HG03342 (cell line): ENCODE data around the gene DHX29.
A peak's percentile ranks its signal among the peaks of the same experiment; 100 is the strongest.
"Not testable (repeated sequence)": the region's sequence is repeated elsewhere in the genome, so short reads cannot be mapped to it uniquely, and the experiment has no call there.

Experiments
- ATAC-seq: cut with Tn5 transposase; IDR thresholded peaks from one replicate; pipeline ENCODE4 v1.9.1; 2021; ENCODE audit warnings: mild to moderate bottlenecking, moderate library complexity; ENCODE audit not compliant: unreplicated experiment

DHX29 gene

DNA sequence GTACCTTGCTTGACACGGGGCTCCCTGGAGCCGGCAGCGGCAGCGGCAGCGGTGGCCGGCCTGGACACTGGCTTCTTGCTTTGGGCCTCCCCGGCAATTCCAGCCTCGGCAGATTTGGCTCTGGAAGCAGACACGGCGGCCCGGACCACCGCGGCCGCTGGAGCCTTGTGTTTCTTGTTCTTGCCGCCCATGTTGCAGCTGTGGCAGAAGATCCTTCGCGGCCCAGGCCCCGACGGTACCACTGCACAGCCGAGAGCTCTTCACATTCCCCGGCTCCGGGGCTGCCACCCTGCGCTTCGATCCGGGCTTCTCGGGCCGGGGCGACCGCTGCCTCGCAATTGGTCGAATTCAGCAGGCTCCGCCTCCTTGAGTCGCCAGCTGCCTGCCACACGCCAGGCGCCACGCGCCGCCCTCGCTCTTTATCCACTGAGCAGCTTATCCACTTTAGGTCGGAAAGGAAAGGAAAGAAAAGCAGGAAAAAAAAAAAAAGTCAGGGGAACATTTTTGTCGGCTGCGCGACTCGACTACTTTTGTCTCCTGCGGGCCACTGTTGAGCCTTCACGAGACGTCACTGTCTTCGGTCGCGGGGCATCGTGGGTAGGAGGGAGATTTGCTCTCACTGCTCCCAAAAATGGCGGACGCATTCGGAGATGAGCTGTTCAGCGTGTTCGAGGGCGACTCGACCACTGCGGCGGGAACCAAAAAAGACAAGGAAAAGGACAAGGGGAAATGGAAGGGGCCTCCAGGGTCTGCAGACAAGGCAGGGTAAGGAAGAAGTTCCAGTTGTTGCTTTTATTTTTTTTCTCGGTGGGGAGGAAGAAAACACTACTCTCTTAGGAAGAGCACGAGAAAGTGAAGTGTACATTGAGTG, at the start of gene DHX29, which contains the start of gene MTREX:
DHX29 (minus strand) TSS at position 312 of the 871 bp plus-strand sequence; CDS start at position 191, 121 bp downstream.
MTREX (plus strand) TSS at position 607 of the 871 bp plus-strand sequence; CDS start at position 632, 25 bp downstream.
- peak; percentile 87 for ATAC-seq

GRCh38 chr5:55356896-55357295, 49.4 kb upstream of the DHX29 start:
- ATAC-seq = no peak

DNA sequence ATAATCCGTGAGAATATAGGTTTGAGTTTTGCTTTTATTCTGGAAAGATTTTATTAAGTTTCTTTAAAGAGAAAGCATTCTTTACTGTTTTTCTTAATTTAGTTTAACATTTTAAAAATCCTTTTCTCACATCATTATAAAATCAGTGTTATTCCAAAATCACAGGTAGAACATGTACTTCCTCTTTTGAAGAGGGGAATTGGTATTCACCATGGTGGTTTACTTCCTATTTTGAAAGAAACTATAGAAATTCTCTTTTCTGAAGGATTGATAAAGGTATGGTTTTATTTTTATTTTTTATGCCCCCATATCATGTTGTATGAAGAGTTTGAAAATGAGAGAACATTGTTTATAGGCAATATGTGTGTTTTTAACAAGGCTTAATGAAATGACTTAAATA, 43.3 kb upstream of the DHX29 start:
- no peak for ATAC-seq

DNA sequence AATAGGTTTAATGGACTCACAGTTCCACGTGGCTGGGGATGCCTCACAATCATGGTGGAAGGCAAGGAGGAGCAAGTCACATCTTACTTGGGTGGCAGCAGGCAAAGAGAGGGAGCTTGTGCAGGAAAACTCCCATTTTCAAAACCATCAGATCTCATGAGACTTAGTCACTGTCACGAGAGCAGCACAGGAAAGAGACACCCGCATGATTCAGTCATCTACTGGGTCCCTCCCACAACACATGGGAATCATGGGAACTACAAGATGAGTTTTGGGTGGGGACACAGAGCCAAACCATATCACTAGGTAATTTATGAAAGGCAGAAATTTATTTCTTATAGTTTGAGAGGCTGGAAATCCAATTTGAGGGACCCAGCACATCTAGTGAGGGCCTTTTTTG, 40.3 kb upstream of the DHX29 start:
- no peak for ATAC-seq

DNA sequence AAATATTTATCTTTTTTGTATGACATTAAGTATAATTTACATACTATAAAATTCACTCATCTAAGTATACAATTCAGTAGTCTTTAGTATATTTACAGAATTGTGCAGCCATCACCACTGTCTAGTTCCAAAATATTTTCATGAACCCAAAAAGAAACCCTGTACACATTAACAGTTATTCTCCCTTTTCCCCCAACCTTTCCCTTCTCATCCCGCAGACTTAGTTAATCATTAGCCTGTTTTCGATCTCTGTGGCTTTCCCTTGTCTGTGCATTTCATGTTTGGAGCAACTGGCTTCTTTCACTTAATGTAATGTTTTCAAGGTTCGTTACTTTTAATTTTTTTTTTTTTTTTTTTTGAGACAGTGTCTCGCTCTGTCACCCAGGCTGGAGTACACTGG, 37.8 kb upstream of the DHX29 start:
- no peak for ATAC-seq

GRCh38 chr5:55344392-55344992, 37.0 kb upstream of the DHX29 start:
- no peak for ATAC-seq

DNA sequence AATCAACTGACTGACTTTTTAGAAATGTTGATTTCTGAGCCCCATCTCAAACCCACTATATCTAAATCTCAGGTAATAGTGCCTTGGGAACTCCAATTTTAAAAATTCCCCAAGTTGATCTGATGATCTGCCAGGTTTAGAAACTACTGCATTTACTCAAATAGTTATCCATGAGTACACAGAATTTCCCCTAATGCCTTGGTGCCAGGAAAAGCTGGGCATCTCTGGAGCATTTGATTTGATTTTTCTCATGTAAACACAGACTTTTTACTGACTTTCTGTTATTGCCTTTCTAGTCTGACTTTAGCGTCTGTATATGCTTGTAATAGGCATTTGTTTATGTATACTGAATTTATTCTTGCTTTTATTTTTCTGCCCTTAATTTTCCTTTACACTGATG, 36.1 kb upstream of the DHX29 start:
- ATAC-seq = no peak

- no peak for ATAC-seq
Measured at GRCh38 chr5:55343107-55343506, 35.6 kb upstream of the DHX29 start.

DNA sequence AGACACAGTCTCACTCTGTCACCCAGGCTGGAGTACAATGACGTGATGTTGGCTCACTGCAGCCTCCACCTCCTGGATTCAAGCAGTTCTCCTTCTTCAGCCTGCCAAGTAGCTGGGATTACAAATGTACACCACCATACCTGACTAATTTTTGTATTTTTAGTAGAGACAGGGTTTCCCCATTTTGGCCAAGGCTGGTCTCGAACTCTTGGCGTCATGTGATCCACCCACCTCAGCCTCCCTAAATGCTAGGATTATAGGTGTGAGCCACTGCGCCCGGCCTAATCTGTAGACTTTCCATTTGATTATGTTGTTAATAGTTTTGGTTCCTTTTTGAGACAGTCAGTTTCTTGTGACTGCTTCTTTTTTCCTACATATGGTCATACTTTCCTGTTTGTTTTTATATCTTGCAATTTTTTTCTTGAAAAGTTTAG, 31.3 kb upstream of the DHX29 start:
- peak; percentile 48 for ATAC-seq

- ATAC-seq = no peak
Measured at GRCh38 chr5:55338092-55338613, 30.7 kb upstream of the DHX29 start.

DNA sequence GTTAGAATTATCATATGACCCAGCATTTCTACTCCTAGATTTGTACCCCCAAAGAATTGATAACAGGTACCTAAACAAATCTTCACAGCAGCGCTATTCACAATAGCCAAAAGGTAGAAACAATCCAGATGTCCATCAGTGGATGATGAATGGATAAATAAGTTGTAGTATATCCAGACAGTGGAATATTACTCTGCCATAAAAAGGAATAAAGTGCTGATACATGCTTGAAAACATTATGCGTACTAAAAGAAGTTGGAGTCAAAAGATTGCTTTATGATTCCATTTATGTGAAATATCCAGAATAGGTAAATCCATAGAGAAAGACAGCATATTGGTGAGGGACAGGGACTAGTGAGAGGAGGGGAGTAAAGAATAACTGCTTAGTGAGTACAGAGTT, 26.3 kb upstream of the DHX29 start:
- no peak for ATAC-seq

GRCh38 chr5:55333017-55333416, 25.5 kb upstream of the DHX29 start:
- no peak for ATAC-seq

DNA sequence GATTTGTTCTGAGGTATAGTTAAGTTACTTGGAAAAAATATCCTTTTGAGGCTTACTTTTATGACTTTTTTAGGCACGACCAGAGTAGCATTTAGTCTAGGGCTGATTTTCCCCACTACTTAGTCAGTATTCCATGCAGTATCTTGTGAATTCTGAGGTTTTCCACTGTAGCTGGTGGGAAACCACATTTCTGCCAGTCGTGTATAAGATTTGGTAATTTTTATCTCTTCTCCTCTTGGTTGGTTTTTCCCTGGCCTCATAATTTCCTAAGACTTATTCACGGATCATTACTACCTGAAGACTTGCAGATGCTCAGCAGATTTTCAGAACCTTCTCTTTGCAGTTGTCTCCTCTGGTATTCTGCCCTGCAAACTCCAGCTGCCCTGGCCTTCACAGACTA, 23.8 kb upstream of the DHX29 start:
- no peak for ATAC-seq

GRCh38 chr5:55327281-55327680, 19.8 kb upstream of the DHX29 start:
- no peak for ATAC-seq

DNA sequence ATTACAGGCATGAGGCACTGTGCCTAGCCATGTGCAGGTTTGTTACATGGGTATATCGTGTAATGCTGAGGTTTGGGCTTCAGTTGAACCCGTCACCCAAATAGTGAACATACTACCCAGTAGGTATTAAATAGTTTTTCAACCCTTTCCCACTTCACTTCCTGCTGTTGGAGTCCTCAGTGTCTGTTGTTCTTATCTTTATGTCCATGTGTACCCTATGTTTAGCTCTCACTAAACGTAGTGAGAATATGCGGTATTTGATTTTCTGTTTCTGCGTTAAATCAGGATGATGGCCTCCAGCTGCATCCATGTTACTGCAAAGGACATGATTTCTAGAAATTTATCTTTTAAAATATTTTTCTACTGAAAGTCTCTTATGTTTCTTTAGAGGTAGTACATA, 18.1 kb upstream of the DHX29 start:
- ATAC-seq = no peak

GRCh38 chr5:55324815-55325418, 17.4 kb upstream of the DHX29 start:
- ATAC-seq = peak; percentile 52

DNA sequence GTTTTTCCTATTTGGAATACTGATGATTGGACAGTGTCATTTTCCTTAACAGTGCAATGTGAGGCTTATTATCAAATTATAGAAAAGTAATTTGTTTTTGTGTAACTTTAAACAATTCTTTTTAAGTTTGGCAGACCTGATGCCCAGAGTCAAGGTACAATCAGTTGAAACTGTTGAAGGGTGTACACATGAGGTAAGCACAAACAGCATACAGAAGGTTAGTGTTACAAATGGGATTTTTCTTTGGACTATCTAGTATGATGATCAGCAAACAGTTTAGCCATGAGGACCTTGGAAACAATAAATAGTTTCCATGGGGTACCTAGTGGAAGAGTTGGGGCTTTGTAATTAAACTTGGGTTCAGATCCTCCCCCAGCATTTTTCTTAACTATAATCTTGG, 16.5 kb upstream of the DHX29 start:
- no peak for ATAC-seq

- no peak for ATAC-seq
Measured at GRCh38 chr5:55320571-55320970, 13.1 kb upstream of the DHX29 start.

DNA sequence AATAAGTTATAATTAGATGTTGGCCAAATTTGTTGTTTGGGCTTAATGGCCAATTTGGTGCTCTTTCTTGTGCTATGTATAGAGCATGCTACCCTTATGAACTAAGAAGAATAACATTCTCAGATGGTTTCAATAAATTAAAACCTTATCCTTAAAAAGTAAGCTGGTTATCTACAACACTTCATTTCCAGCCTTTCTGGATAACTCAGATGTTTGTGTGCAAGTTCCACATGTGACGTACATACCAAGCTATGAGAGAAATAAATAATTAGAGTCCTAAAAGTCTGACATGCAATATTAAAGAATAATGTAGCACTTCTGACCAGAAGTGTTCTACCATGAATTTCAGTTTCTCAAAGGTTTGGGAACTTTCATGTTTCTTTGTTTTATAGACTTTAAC, 12.0 kb upstream of the DHX29 start:
- ATAC-seq = no peak

GRCh38 chr5:55318237-55318636, 10.7 kb upstream of the DHX29 start:
- ATAC-seq = not testable (repeated sequence)

- no peak for ATAC-seq
Measured at GRCh38 chr5:55316837-55317236, 9.3 kb upstream of the DHX29 start.

DNA sequence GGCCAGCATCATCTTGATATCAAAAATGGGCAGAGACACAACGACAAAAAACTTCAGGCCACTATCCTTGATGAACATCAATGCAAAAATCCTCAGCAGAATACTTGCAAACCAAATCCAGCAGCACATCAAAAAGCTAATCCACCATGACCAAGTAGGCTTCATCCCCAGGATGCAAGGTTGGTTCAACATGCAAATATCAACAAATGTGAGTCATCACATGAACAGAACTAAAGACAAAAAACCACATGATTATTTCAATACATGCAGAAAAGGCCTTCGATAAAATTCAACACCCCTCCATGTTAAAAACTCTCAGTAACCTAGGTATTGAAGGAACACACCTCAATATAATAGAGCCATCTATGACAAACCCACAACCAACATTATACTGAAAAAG, 8.8 kb upstream of the DHX29 start:
- ATAC-seq = no peak
